Fibroblast of mammary gland (primary cell): Measurements from ENCODE around the gene FAM114A1.
"Not testable (repeated sequence)": the region's sequence is repeated elsewhere in the genome, so short reads cannot be mapped to it uniquely, and the experiment has no call there.

Experiments used
- DNase-seq: peaks from one replicate; pipeline ENCODE4 v3.0.0-alpha.2; 2010; ENCODE audit warnings: low read depth
- H3K4me3 ChIP-seq: 2 replicates; pipeline ENCODE4 v1.5.1; 2011; ENCODE audit warnings: low read depth, mild to moderate bottlenecking, low read length, moderate library complexity; ENCODE audit not compliant: control insufficient read depth
- CTCF ChIP-seq: conservative IDR thresholded peaks from 2 replicates; pipeline ENCODE4 v1.5.1; 2011; ENCODE audit warnings: low read depth, low read length, inconsistent platforms; ENCODE audit not compliant: control insufficient read depth, insufficient read depth

FAM114A1 gene

GRCh38 chr4:38904682-38905081, 37.1 kb downstream of the FAM114A1 start:
- no peak for TF ChIP-seq CTCF
- DNase-seq, result no peak
- H3K4me3 ChIP-seq, result no peak overlapping the region

DNA sequence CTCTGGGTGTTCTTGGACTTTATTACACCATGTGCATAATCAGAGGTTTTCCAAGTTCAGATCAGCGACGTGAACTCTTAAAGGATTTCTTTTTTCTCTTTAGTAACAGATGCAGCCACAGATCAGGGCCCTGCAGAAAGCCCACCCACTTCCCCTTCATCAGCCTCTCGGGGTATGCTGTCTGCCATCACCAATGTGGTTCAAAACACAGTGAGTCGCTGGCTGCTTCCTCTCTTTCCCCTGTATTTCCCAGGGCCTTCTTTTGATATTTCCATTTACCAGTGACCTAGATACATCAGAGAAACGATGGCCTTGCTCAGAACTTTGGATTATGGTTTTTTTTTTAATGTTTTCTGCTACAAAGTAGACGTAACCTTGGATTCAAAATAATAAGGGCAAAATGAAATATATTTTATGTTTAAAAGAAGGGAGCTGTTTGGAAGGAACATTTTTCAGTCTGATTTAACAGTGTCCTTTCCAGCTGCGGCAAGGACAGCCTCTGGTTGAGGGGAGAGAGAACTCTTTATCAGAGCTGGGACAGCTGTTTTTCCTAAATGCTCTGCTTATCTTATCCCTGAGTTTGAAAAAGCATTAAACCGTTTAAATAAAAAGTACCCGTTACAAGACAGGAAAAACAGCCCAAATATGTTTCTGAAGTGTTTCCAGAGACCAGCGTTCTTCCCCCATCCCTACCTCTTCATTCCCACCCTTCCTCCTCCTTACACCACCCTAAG, 38.2 kb downstream of the FAM114A1 start:
- no peak for TF ChIP-seq CTCF

DNA sequence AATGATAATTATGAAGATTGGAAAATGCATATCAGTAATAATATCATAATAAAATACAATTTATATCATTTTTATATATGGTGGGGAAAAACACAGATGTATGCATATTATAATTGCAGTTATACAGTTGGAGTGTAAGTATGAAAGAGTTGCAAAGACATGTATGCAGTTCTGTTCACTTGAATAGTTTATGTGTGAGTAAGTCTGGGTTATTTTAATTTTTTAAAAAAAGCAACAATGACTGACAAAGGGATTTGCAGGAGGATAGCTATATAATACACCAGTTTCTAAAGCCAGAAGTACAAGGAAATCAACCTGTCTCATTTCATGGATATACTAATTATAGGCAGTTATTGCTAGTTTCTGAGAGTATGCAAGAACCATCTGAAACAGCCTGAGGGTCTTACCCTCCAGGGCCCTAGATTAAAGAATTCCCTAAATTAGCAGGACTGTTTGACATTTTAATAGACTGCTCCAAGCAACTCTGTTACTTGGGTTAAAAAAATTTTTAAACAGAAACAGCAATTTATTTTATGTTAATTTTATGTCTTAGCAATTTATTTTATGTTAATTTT, 40.2 kb downstream of the FAM114A1 start:
- no peak overlapping the region for H3K4me3 ChIP-seq
- no peak for TF ChIP-seq CTCF
- no peak for DNase-seq

More for the DNA sequence above, 38.2 kb downstream of the FAM114A1 start:
- no peak for DNase-seq
- no peak overlapping the region for H3K4me3 ChIP-seq

DNA sequence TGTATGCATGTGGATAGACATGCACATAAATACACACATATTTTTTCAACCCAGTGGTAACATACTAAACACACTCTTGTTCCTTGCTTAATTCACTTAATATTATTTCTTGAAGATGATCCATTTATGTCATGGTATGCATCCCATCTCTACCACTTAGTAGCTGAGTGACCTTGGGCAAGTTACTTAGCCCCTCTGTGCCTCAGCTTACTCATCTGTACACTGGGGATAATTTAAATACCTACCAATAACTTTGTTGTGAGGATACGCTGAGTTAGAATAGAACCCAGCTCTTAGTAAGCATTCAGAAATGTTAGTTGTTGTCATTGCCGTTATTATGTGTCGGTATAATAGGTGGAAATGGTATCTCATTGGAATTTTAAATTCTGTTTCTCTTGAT, 41.4 kb downstream of the FAM114A1 start:
- no peak for DNase-seq
- no peak overlapping the region for H3K4me3 ChIP-seq
- no peak for TF ChIP-seq CTCF

GRCh38 chr4:38911257-38911656, 43.7 kb downstream of the FAM114A1 start:
- TF ChIP-seq CTCF, result no peak
- DNase-seq, result no peak
- H3K4me3 ChIP-seq, result no peak overlapping the region

GRCh38 chr4:38914854-38915253, 47.2 kb downstream of the FAM114A1 start:
- H3K4me3 ChIP-seq, result no peak overlapping the region
- no peak for TF ChIP-seq CTCF
- DNase-seq, result no peak

- not testable (repeated sequence) for DNase-seq, H3K4me3 ChIP-seq
Observed at GRCh38 chr4:38916267-38916666, 48.7 kb downstream of the FAM114A1 start.
